Activated CD4-positive, alpha-beta T cell treated with anti-CD3 and anti-CD28 coated beads, Interleukin-2, amount 50 U/mL, for 16 hours (primary cell): ENCODE data around the gene PKNOX2.

Experiments
- DNase-seq: peaks from one replicate; pipeline ENCODE4 v3.0.0-alpha.2; 2020

The PKNOX2 gene

GRCh38 chr11:125393331-125393730, 228.8 kb downstream of the PKNOX2 start:
- DNase-seq = no peak

- DNase-seq = no peak
Measured at GRCh38 chr11:125394296-125394695, 229.7 kb downstream of the PKNOX2 start.

GRCh38 chr11:125397421-125397820, 232.9 kb downstream of the PKNOX2 start:
- DNase-seq = no peak

- no peak for DNase-seq
Measured at GRCh38 chr11:125398475-125398874, 233.9 kb downstream of the PKNOX2 start.

- no peak for DNase-seq
Measured at GRCh38 chr11:125398994-125399640, 234.6 kb downstream of the PKNOX2 start.

- no peak for DNase-seq
Measured at GRCh38 chr11:125399945-125400344, 235.4 kb downstream of the PKNOX2 start.

GRCh38 chr11:125401235-125401634, 236.7 kb downstream of the PKNOX2 start:
- DNase-seq = no peak

- DNase-seq = no peak
Measured at GRCh38 chr11:125401746-125402145, 237.2 kb downstream of the PKNOX2 start.

GRCh38 chr11:125402435-125402834, 237.9 kb downstream of the PKNOX2 start:
- no peak for DNase-seq

- DNase-seq = no peak
Measured at GRCh38 chr11:125404157-125404810, 239.7 kb downstream of the PKNOX2 start.

- DNase-seq = peak; percentile 66
Measured at GRCh38 chr11:125404811-125405790, 240.6 kb downstream of the PKNOX2 start.

- DNase-seq = no peak
Measured at GRCh38 chr11:125407046-125407445, 242.5 kb downstream of the PKNOX2 start.

- DNase-seq = no peak
Measured at GRCh38 chr11:125408311-125408711, 243.8 kb downstream of the PKNOX2 start.

- DNase-seq = no peak
Measured at GRCh38 chr11:125410091-125410490, 245.5 kb downstream of the PKNOX2 start.

GRCh38 chr11:125412177-125412496, 247.6 kb downstream of the PKNOX2 start:
- DNase-seq = no peak

- no peak for DNase-seq
Measured at GRCh38 chr11:125412509-125412908, 248.0 kb downstream of the PKNOX2 start.

GRCh38 chr11:125413226-125413625, 248.7 kb downstream of the PKNOX2 start:
- no peak for DNase-seq

- no peak for DNase-seq
Measured at GRCh38 chr11:125414121-125414520, 249.6 kb downstream of the PKNOX2 start.

GRCh38 chr11:125416981-125417935, 252.7 kb downstream of the PKNOX2 start:
- DNase-seq = no peak

GRCh38 chr11:125418396-125418795, 253.8 kb downstream of the PKNOX2 start:
- no peak for DNase-seq

- DNase-seq = no peak
Measured at GRCh38 chr11:125422681-125423080, 258.1 kb downstream of the PKNOX2 start.

- DNase-seq = peak; percentile 21
Measured at GRCh38 chr11:125423247-125423849, 258.8 kb downstream of the PKNOX2 start.
